RWPE2 (cell line): ENCODE results near the gene ELK3.

ENCODE experiments used
- ATAC-seq: fragments of 200-7000 bp; cut with Tn5 transposase; 3 replicates; pipeline ENCODE4 v1.9.1; 2021; ENCODE audit warnings: low read depth
- DNase-seq: peaks from one replicate; pipeline ENCODE4 v3.0.0-alpha.2; 2020; ENCODE audit warnings: low spot score
- H3K27ac ChIP-seq: fragments of 450-650 bp; 2 replicates; pipeline ENCODE4 v1.5.1; 2017; ENCODE audit warnings: mild to moderate bottlenecking; ENCODE audit not compliant: poor library complexity, severe bottlenecking
- H3K27me3 ChIP-seq: fragments of 250-450 bp; sonication (Bioruptor Pico); 2 replicates; pipeline ENCODE4 v1.5.1; 2021; ENCODE audit warnings: mild to moderate bottlenecking, moderate library complexity; ENCODE audit not compliant: insufficient read depth, poor library complexity, severe bottlenecking
- H3K36me3 ChIP-seq: fragments of 250-450 bp; sonication (Bioruptor Pico); 2 replicates; pipeline ENCODE4 v1.5.1; 2020; ENCODE audit warnings: low read depth, mild to moderate bottlenecking, moderate library complexity
- H3K4me1 ChIP-seq: fragments of 250-450 bp; sonication (Bioruptor Pico); 2 replicates; pipeline ENCODE4 v1.5.1; 2021; ENCODE audit warnings: mild to moderate bottlenecking, moderate library complexity; ENCODE audit not compliant: insufficient read depth, poor library complexity, severe bottlenecking
- H3K4me3 ChIP-seq: fragments of 250-450 bp; sonication (Bioruptor Pico); 2 replicates; pipeline ENCODE4 v1.5.1; 2021; ENCODE audit warnings: mild to moderate bottlenecking, moderate library complexity; ENCODE audit not compliant: severe bottlenecking
- H3K9me3 ChIP-seq: fragments of 250-450 bp; sonication (Bioruptor Pico); 2 replicates; pipeline ENCODE4 v1.5.1; 2021; ENCODE audit warnings: mild to moderate bottlenecking, moderate library complexity; ENCODE audit not compliant: severe bottlenecking
- TF ChIP-seq, protein P1 (sequence below): fragments of 450-650 bp; IDR thresholded peaks from one replicate; pipeline ENCODE4 v1.5.1; 2017; ENCODE audit warnings: mild to moderate bottlenecking, moderate library complexity; ENCODE audit not compliant: poor library complexity, severe bottlenecking

The ELK3 gene

DNA sequence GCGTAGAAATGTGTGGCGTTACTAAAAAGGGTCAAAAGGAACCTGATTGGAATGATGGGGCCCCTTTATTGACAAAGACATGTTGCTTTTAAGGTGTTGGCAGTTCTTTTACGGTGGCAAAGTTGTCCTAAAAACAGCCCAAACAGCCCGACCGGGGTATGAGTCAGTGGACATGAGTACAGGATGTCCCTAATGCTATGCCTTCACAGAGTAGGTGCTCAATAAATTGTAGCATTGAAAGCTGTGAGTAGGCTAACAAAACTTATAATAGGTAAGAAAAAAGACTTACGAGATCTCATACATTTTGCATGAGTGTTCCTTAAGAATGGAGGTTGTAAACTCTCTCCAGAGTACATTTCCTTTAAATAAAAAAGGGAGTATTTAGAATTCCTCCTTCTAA is 2.6 kb downstream of the ELK3 start:
- Histone ChIP-seq H3K36me3 (peaks cover 17% of the 10 kb centered on the region), H3K27ac (peak overlapping the region; percentile 98), H3K4me1 (peaks cover 34% of the 10 kb centered on the region), H3K27me3 (no peaks in the 10 kb centered on the region), H3K9me3 (no peaks in the 10 kb centered on the region), H3K4me3 (peak overlapping the region; percentile 78)
- TF ChIP-seq, protein P1, sequence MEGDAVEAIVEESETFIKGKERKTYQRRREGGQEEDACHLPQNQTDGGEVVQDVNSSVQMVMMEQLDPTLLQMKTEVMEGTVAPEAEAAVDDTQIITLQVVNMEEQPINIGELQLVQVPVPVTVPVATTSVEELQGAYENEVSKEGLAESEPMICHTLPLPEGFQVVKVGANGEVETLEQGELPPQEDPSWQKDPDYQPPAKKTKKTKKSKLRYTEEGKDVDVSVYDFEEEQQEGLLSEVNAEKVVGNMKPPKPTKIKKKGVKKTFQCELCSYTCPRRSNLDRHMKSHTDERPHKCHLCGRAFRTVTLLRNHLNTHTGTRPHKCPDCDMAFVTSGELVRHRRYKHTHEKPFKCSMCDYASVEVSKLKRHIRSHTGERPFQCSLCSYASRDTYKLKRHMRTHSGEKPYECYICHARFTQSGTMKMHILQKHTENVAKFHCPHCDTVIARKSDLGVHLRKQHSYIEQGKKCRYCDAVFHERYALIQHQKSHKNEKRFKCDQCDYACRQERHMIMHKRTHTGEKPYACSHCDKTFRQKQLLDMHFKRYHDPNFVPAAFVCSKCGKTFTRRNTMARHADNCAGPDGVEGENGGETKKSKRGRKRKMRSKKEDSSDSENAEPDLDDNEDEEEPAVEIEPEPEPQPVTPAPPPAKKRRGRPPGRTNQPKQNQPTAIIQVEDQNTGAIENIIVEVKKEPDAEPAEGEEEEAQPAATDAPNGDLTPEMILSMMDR, result no peak
- ATAC-seq, result peak; percentile 11; the same call in 1 of the 3 replicates
- no peak for DNase-seq

DNA sequence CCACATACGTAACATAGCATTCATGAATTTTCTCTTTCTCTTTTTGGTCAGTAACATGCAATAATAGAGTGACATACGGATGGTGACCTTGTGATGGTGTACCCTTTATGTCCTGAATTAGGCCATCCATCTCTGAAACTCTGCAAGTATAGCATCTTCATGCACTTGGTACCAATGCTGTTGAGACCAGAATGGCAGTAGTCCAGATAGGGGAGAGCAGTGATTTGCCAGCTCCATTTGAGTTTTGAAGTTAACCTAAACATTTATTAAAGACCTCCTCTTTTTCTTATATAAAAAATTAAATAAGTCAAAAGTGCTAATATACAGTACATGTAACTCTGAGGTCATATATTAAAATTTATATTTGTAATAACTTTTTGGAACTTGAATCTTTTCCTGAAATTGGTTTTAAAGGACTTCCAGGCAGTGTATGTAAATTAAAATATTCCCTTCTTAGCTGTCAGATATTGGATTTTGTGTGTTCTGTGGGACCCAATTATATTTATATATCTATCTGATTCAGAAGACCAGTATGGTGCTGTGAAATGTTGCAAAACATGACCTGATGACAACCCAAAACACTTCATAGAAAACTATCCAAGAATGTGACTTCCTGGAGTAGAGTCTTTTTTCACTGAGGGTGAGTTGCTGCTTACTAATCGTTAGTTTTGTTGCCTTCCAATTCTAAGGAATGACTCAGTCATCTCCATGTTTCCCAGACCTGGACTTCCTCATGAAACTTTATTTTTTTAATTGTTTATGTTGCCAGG is 3.5 kb downstream of the ELK3 start:
- TF ChIP-seq, protein P1, result no peak
- Histone ChIP-seq H3K36me3 (peaks cover 19% of the 10 kb centered on the region), H3K27me3 (no peaks in the 10 kb centered on the region), H3K9me3 (no peaks in the 10 kb centered on the region), H3K27ac (peak overlapping the region; percentile 98), H3K4me1 (peaks cover 34% of the 10 kb centered on the region), H3K4me3 (no peak overlapping the region)
- ATAC-seq (peak; percentile 62), DNase-seq (no peak)

DNA sequence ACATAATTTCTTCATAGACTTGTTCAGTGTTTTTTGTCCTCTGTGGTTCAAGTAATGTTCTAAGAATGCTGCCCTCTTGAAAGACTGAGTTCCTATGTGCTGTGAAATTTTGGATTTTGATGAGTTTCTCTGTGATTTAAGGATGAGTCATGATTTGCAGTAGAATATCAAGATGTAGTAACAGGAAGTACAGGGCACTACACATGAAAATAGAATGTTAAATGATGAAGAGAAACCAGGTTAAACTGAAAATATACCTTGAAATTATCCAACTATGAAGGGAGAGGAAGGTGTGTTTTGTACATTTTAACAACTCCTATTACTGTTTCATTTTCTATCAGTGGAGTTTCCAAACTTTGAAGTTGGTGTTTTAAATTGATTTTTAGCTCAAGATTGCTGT is 4.8 kb downstream of the ELK3 start:
- no peaks in the 10 kb centered on the region for H3K9me3 ChIP-seq
- H3K27ac ChIP-seq, result peak overlapping the region; percentile 98
- peaks cover 40% of the 10 kb centered on the region for H3K4me1 ChIP-seq
- peak; percentile 55 for ATAC-seq
- TF ChIP-seq, protein P1, result no peak
- H3K4me3 ChIP-seq, result no peak overlapping the region
- DNase-seq, result no peak
- H3K36me3 ChIP-seq, result peaks cover 32% of the 10 kb centered on the region
- H3K27me3 ChIP-seq, result no peaks in the 10 kb centered on the region

DNA sequence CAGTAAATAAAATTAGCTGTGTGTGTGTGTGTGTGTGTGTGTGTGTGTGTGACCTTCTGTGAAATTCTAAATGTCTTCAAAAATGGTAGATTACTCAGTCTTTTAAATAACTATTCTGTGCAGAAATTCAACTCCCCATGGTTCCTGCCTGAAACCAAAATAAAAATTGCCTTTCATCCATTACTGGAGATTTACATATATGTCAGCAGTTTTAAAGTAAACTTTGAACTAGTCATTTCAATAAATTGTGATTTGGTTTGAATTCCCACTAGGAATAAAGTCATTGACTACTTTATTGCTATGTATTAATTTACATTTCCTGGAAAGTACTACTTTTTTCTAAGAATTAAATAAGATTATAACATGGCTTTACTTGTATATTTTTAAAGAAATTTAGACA is 5.3 kb downstream of the ELK3 start:
- no peaks in the 10 kb centered on the region for H3K9me3 ChIP-seq
- peak overlapping the region; percentile 98 for H3K27ac ChIP-seq
- DNase-seq (no peak), ATAC-seq (no peak)
- H3K27me3 ChIP-seq, result no peaks in the 10 kb centered on the region
- peaks cover 36% of the 10 kb centered on the region for H3K36me3 ChIP-seq
- peaks cover 40% of the 10 kb centered on the region for H3K4me1 ChIP-seq
- no peak overlapping the region for H3K4me3 ChIP-seq
- TF ChIP-seq, protein P1, result no peak
